ENCODE measurements around the gene AHCTF1.

Gene AHCTF1, protein sequence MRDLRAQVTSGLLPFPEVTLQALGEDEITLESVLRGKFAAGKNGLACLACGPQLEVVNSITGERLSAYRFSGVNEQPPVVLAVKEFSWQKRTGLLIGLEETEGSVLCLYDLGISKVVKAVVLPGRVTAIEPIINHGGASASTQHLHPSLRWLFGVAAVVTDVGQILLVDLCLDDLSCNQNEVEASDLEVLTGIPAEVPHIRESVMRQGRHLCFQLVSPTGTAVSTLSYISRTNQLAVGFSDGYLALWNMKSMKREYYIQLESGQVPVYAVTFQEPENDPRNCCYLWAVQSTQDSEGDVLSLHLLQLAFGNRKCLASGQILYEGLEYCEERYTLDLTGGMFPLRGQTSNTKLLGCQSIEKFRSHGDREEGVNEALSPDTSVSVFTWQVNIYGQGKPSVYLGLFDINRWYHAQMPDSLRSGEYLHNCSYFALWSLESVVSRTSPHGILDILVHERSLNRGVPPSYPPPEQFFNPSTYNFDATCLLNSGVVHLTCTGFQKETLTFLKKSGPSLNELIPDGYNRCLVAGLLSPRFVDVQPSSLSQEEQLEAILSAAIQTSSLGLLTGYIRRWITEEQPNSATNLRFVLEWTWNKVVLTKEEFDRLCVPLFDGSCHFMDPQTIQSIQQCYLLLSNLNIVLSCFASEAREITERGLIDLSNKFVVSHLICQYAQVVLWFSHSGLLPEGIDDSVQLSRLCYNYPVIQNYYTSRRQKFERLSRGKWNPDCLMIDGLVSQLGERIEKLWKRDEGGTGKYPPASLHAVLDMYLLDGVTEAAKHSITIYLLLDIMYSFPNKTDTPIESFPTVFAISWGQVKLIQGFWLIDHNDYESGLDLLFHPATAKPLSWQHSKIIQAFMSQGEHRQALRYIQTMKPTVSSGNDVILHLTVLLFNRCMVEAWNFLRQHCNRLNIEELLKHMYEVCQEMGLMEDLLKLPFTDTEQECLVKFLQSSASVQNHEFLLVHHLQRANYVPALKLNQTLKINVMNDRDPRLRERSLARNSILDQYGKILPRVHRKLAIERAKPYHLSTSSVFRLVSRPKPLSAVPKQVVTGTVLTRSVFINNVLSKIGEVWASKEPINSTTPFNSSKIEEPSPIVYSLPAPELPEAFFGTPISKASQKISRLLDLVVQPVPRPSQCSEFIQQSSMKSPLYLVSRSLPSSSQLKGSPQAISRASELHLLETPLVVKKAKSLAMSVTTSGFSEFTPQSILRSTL (N-terminal part only)

DNA sequence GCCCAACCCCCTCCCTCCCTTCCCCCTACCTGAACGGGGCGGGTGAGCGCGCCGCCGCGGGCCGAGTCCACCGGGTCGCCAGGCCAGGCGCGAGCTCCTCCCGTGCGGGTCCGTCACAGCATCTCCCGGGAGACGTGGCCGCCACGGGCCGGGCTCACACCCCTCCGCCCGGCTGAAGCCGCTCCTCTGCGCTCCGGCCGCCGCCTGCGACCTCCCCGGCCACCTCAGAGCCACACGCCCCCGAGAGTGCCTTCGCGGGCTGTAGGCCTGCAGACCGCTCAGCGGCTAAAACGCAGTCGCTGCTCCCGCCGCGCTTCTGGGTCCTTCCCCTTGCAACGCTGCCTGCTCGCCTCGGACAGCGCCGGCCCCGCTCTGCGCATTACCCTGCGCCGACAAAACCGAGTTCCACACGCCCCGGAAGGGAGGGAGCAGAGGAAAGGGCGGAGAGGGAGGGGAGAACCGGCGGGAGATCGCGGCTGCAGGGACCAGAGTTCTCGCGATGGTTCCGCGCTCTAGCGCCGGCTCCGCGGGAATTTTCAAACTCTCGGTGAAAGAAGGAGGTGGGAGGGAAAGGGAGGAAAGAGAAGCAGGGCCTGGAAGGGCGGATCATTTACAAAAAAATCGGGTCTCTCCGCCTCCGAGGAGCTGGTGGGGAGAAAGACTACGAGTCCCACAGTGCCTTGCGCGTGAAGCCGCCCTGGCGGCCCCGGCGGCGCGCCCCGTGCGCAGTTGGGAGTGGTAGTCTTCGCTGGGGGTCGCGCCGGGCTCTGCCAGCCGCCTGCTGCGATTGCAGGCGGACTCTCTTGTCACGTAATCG lies at the start of gene AHCTF1:
Gene AHCTF1, minus strand, starts transcription at position 400 of the 817 bp plus-strand sequence. CDS start 13,578 bp downstream, outside the sequence.
- peak; percentile 98 for DNase-seq (ENCODE audit: low spot score)

- no peak for DNase-seq (ENCODE audit: low spot score)
Measured at GRCh38 chr1:246978785-246979184, 47.0 kb upstream of the AHCTF1 start.

GRCh38 chr1:246978281-246978680 lies 46.5 kb upstream of the AHCTF1 start:
- DNase-seq (ENCODE audit: low spot score) = no peak

DNA sequence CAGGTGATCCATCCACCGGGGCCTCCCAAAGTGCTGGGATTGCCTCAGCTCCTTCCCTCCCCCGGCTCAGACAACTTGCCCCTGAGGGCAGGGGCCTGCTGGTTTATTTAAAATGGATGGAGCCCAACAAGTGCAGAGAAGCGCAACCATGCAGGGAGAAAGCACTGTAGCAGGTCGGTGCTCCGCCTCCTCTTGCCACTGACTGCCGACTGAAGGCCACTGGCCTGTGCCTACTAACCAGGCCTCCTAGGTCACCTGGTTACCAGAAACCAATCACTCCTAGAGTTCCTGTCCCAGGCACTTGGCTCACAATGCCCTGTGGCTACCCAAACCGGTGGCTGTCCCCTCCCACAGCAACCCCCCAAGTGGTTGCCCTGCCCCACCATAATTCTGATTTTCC lies 40.2 kb upstream of the AHCTF1 start:
- DNase-seq (ENCODE audit: low spot score) = no peak

GRCh38 chr1:246971090-246971721 lies 39.5 kb upstream of the AHCTF1 start:
- DNase-seq (ENCODE audit: low spot score) = peak; percentile 12

- no peak for DNase-seq (ENCODE audit: low spot score)
Measured at GRCh38 chr1:246969621-246970020, 37.9 kb upstream of the AHCTF1 start.

- no peak for DNase-seq (ENCODE audit: low spot score)
Measured at GRCh38 chr1:246966502-246966901, 34.8 kb upstream of the AHCTF1 start.

DNA sequence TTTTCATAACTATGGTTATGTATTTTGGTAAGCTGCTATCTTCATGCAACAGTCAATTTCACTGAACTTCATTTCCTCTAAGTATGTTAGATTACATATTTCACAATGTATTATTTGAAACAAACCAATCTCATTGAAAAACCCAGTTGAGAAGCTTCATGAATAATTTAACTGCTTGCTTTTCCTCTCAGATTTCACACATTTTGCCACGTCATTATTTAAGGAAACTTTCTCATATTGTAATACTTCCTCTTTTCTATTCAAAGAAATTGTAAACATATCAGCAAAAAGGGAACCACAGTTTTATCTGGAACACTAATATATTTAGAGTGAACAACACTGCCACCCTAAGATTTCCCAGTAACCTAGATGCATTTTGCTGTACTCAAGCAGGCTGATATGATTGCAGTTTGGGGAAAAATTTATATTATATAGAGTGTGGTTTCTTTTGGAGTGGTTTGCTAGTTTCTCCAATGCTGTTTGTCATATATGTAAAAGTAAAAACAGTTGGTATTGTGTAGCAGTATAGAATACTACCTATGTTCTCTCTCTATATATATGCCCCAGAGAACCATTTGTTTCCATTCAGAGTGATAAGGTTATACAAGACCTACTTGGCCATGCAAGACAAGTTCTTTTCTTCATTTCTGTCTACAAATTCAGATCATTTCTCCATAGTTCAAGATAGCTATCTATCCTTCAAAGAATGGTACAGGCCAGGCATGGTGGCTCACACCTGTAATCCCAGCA lies 28.4 kb upstream of the AHCTF1 start:
- DNase-seq (ENCODE audit: low spot score) = no peak

DNA sequence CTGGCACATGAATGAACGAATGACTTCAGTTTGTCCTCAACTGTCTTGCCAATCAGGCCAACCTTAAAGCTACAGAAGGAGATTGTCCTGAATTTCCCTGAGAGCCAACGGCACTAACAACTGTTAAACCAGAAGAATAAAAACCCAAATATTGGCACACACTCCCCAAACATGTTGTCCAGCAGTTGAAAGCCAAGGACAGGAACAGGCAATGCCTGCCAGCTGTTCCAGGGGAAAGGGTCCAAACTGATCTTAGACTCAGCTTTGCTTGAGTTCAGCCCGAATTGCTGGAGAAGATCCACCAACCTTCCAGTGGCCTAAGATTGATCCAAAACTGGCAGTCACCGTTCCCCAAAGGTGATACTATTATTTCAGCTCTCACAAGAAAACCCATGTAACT lies 22.4 kb upstream of the AHCTF1 start:
- DNase-seq (ENCODE audit: low spot score) = no peak

GRCh38 chr1:246951413-246951812 lies 19.7 kb upstream of the AHCTF1 start:
- DNase-seq (ENCODE audit: low spot score) = no peak

GRCh38 chr1:246949956-246950355 lies 18.2 kb upstream of the AHCTF1 start:
- DNase-seq (ENCODE audit: low spot score) = no peak

DNA sequence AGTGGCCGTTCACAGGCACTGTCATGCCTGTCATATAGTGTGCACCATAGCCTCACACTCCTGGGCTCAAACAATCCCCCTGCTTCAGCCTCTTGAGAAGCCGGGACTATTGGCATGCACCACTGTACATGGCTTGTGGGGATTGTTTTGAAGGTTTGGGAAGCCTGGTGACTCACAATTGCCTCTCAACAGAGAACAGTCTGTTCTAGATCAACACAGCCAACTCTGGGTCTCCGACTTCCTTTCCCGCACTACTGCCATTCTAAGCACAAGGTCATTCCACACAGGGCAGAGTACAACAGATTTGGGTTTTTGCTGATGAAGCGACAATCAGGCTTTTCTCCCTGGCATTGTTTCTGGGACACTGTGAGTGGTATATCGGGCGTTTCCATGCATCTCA lies 15.5 kb upstream of the AHCTF1 start:
- DNase-seq (ENCODE audit: low spot score) = peak; percentile 90

GRCh38 chr1:246946366-246946765 lies 14.6 kb upstream of the AHCTF1 start:
- DNase-seq (ENCODE audit: low spot score) = no peak

DNA sequence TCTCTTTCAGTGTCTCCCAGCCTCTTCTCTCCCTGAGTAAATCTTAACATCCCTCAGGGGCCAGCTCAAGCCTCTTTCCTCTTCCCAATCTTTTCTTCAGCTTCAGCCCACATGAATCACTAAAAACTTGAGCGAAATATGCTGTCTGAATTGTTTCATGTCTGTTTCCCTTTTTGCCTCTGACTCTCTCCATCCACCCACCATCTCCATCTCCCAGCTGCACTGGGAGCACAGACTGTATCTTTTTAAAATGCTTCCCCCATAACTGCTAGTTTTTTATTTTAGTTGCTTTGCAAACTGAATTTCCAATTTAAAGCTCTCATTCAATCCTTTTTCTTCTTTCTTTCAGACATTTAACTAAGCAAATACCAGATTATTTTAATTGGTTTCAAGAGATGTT lies 3.0 kb upstream of the AHCTF1 start:
- no peak for DNase-seq (ENCODE audit: low spot score)

DNA sequence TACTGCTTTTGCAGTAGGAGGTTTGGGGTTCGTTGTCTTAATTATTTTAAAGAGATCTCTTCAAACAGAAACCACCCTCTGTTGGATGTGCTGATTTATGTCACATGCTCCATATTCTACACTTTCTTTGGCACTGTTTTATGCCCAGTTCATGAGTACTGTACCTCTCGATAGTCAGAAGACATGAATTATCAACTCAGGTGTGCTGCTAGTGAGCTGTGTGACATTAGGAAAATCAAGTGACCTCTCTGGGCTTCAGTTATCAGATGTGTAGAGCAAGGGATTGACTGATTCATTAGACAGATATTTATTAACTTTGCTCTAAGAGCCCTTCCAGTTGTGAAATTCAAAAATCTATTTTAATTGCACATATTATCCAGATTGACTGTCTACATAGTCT lies 2.1 kb upstream of the AHCTF1 start:
- no peak for DNase-seq (ENCODE audit: low spot score)

GRCh38 chr1:246932366-246932700 lies 585 bp upstream of the AHCTF1 start:
- no peak for DNase-seq (ENCODE audit: low spot score)

DNA sequence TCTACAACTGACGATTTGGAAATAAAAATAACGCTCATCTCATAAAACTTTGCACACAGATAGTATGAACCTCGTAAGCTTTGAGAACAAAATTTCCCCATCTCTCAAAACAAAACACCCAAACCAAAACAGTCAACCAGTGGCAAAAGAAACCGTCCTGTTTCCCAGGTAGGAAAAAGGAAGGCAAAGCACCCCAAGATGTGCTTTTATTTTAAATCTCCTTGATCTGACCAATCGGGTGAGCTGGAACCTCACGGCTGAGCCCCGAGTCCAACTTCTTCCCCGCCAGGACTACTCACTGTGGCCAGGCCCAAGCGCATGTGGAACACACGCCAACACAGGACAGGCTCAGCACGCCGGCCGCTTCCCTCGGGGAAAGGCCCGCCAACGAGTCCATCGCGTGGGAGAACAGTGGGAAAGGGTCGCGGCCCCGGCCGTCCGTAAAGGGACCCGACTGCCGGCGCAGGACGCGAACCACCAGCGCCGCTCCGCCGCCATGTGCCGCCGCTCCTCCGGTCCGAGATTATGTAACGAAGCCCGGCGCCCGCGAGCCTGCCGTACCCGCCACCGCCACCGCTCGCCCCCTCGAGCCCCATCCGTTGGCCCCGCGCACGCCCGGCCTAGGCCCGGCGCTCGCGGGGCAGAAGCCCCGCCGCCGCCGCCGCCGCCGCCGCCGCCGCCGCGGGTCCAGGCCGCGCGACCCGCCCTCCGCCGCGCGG lies 759 bp downstream of the AHCTF1 start:
- DNase-seq (ENCODE audit: low spot score) = peak; percentile 26

DNA sequence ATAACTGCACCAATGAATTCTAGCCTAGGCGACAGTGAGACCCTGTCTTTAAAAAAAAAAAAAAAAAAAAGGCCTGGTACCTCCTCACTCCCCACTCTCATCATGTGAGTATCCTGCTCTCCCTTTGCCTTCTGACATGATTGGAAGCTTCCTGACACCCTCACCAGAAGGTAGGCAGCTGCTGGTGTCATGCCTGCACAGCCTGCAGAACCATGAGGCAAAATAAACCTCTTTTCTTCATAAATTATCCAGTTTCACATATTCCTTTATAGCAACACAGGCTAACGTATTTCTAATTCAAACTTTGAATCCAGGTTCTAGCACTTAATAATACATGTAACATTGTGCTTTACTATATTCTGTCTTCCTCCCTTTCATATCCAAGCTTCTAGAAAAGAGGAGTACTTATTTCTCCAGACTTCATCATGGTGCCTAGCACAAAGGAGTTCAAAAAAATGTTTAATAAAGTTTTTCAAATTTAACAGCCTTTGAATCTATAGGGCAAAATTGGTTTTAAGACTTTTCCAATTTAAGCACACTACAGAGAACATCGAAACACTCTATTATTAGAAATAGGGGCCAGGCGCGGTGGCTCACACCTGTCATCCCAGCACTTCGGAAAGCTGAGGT lies 5.6 kb downstream of the AHCTF1 start:
- no peak for DNase-seq (ENCODE audit: low spot score)

DNA sequence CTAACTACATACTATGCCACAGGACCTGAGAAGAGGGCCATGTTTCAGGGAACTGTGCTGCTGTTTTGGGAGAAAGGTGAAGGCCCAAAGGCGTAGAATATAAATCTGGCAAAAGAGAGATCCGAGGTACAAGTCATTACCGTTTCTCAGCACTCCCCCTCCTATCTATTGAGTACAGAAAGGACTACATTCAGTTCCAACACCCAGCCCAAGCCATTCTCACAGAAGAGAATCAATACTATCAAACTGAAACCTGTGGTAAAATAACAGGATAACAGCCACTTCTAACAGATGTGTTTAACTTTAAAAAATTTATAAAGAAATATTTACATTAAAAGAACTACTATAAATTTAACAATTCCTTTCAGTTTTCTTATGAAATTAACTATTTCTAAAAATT lies 7.8 kb downstream of the AHCTF1 start:
- no peak for DNase-seq (ENCODE audit: low spot score)
